ENCODE results near the gene ACACB. TPM values are rescaled to one million over a fixed set of nuclear protein-coding genes. Genes with fewer than 3 reads are reported as not detected.

The ACACB gene
- 1.6 and 2.7 TPM in 2 replicates for total RNA-seq

GRCh38 chr12:109115758-109116610 lies at the start of gene ACACB:
Gene ACACB (plus strand): TSS chr12:109116587. CDS start chr12:109139406, 22,819 bp downstream.

GRCh38 chr12:109093022-109093918 lies 23.1 kb upstream of the ACACB start, which contains the start of gene ALKBH2:
Gene ALKBH2 (minus strand): TSS chr12:109093472. CDS start chr12:109092786, 686 bp downstream.

GRCh38 chr12:109097435-109098182 lies 18.8 kb upstream of the ACACB start, which contains the start of gene UNG:
Gene UNG (plus strand): TSS chr12:109097597. CDS start chr12:109097680, 83 bp downstream.

GRCh38 chr12:109308534-109309380 lies 192.4 kb downstream of the ACACB start, which contains the start of gene FOXN4:
Gene FOXN4 (minus strand): TSS chr12:109309284. CDS start chr12:109308321, 963 bp downstream.

Other genes starting within 250 kb of the ACACB start
- gene DAO, start 236.5 kb upstream of the ACACB start, total RNA-seq = not detected in 2 replicates
- not detected in 2 replicates for gene SVOP, start 95.5 kb upstream of the ACACB start, total RNA-seq
- gene USP30, start 64.0 kb upstream of the ACACB start, total RNA-seq = 10.8 and 15.1 TPM in 2 replicates
- 23.7 and 26.2 TPM in 2 replicates for gene ALKBH2, start 23.1 kb upstream of the ACACB start, total RNA-seq
- gene UNG, start 19.0 kb upstream of the ACACB start, total RNA-seq = 41.2 and 86.9 TPM in 2 replicates
- not detected in 2 replicates for gene FOXN4, start 192.7 kb downstream of the ACACB start, total RNA-seq
- not detected in 2 replicates for gene MYO1H, start 231.3 kb downstream of the ACACB start, total RNA-seq

All from mesangial cell (primary cell).